ENCODE measurements around the gene EMSY.
A peak's percentile ranks its signal among the peaks of the same experiment; 100 is the strongest.
"Not testable (repeated sequence)": the region's sequence is repeated elsewhere in the genome, so short reads cannot be mapped to it uniquely, and the experiment has no call there.

The EMSY gene, protein sequence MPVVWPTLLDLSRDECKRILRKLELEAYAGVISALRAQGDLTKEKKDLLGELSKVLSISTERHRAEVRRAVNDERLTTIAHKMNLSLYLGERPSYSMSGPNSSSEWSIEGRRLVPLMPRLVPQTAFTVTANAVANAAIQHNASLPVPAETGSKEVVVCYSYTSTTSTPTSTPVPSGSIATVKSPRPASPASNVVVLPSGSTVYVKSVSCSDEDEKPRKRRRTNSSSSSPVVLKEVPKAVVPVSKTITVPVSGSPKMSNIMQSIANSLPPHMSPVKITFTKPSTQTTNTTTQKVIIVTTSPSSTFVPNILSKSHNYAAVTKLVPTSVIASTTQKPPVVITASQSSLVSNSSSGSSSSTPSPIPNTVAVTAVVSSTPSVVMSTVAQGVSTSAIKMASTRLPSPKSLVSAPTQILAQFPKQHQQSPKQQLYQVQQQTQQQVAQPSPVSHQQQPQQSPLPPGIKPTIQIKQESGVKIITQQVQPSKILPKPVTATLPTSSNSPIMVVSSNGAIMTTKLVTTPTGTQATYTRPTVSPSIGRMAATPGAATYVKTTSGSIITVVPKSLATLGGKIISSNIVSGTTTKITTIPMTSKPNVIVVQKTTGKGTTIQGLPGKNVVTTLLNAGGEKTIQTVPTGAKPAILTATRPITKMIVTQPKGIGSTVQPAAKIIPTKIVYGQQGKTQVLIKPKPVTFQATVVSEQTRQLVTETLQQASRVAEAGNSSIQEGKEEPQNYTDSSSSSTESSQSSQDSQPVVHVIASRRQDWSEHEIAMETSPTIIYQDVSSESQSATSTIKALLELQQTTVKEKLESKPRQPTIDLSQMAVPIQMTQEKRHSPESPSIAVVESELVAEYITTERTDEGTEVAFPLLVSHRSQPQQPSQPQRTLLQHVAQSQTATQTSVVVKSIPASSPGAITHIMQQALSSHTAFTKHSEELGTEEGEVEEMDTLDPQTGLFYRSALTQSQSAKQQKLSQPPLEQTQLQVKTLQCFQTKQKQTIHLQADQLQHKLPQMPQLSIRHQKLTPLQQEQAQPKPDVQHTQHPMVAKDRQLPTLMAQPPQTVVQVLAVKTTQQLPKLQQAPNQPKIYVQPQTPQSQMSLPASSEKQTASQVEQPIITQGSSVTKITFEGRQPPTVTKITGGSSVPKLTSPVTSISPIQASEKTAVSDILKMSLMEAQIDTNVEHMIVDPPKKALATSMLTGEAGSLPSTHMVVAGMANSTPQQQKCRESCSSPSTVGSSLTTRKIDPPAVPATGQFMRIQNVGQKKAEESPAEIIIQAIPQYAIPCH (N-terminal part only)

DNA sequence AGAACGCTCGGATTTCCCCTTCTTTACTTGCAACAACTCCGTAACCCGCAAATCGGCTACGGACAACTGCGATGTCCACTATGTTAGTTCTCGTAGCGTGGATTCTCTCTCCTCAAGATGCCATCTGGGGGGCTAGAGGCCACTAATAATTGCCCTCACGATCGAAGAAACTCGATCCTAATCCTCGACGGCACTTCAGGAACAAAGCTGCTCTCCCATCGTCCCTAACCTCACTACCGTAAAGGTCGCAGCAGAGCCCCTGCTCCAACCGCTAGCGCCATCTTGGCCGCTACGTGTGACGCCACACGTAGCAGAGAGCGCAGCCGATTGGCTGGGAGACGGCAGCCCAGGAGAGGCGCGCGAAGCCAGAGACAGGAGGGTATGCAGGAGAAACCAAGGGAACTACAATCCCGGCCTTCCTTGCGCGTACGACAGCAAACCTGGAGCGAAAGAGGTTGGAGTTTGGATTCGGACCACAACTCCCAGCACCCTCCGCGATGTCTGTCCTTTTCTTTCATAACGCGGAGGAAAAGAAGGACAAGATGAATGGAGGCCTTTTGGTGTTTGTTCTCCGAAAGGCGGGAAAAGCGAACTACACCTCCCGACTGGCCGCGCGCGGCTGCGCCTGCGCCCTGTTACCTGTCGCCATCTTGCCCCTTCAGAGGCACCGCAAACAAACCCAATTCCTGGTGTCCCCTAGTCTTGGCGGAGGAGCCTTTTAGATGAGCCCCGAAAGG, at the start of gene EMSY:
Gene EMSY, plus strand, starts transcription at position 635 of the 737 bp plus-strand sequence. CDS start 1,921 bp downstream, outside the sequence.
- peak; percentile 100 for DNase-seq (ENCODE audit: low spot score)

DNA sequence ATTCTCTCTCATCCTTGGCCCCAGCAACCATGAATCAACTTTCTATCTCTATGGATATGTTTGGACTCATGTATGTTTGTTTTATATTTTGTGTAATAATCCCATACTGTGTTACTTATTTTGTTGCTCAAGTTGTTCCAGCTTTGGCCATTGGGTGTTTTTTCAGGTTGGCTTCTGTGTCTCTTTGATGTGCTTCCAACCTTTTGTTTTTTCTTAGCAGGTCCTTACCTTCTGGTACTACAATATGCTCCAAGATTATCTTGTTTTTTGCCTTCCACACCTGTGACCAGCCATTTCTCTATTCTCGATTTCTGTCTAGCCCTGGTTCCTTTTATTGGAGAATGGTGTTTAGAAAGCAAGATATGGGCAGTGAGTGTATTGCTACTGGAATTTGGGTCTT, 49.5 kb upstream of the EMSY start:
- DNase-seq (ENCODE audit: low spot score), result no peak

DNA sequence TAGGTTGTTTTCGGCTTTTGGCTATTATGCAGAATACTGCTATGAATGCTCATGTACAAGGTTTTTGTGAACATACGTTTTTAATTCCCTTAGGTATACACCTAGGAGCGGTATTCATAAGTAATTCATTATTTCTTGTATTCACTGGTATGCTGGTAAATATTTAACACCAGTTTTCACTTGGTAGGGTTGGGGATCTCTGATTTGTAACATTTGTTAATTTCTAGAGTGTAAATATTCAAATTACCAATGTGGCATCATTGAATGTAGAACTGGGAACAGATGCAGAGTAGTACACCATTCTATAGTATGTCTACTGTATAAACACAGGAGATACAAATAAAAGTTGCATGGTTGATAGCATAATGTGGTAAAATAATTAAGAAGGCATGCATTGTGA, 47.4 kb upstream of the EMSY start:
- no peak for DNase-seq (ENCODE audit: low spot score)

DNA sequence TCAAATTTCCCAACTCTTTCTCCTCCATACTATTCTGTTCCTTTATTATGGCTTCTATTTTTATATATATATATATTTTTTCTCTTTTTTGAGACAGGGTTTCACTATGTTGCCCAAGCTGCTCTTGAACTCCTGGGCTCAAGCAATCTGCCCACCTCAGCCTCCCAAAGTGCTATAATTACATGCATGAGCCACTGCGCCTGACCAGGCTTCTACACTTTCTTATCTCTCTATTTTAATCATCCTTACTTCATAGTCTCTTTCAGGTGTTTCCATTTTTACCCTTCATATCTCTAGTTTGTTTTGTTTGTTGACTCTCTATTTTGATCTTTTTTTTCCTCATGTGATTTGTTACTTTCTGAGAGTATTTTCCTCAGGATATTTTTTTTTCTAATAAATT, 43.9 kb upstream of the EMSY start:
- no peak for DNase-seq (ENCODE audit: low spot score)

DNA sequence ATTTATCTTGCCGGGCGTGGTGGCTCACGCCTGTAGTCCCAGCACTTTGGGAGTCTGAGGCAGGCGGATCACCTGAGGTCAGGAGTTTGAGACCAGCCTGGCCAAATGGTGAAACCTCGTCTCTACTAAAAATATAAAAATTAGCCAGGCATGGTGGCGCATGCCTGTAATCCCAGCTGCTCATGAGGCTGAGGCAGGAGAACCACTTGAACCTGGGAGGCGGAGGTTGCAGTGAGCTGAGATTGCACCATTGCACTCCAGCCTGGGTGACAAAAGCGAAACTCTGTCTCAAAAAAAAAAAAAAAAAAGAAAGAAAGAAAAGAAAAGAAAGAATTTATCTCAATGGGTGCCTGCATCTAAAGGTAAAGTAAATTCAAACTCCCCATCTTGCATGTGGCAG, 43.3 kb upstream of the EMSY start:
- DNase-seq (ENCODE audit: low spot score), result not testable (repeated sequence)

DNA sequence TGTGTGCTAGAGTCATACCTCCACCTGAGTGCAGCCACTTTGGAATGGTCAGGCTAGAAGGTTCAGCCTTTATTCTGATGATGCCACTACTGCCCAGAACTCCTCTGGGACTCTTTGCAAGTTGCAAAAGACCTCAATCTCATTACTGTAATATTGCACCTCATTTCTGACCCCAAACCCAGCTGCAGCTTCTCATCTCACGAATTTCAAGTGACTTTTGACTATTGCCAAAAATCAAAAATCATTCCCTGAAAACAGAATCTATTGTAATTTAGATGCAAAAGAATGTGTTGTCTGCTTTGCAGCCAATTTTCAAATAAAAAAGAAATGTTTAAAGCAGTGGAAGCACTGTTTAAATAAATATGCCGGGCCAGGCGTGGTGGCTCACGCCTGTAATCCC, 38.5 kb upstream of the EMSY start:
- no peak for DNase-seq (ENCODE audit: low spot score)

DNA sequence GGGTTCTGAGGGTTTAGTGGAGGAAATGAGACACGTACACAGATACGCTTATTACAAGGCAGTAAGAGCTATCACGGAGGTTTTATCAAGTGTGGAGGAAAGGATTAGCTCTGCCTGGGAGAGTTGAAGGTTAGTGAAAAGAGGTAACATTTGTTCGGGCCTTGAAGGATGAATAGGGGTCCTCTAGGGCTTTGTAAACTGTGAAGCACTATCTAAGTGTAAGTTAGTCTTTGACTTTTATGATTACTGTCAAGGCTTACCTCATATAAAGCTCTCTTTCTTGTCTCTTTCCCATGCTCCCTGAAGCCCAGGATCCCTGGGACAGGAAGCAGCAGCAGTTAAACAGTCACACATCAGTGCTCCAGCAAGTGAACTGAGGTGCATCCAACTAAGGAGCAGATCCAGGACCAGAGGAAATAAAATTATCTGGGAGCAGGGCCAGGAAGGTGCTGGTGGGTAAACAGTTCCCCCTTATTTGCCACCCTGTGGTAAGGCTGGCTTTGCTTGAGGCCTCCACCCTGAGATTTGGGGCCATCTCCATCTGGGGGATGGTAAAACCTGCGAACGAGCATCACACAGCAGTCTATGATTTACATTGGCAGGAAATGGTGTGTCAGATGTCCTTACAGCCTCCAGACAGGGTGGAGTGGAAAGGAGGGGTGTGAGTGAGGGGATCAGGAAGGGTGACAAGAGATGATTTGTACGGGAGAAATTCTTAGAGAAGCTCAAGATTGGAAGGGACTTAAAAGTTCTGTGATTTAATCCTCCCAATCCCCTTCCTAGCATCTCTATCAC, 36.5 kb upstream of the EMSY start:
- DNase-seq (ENCODE audit: low spot score), result no peak

DNA sequence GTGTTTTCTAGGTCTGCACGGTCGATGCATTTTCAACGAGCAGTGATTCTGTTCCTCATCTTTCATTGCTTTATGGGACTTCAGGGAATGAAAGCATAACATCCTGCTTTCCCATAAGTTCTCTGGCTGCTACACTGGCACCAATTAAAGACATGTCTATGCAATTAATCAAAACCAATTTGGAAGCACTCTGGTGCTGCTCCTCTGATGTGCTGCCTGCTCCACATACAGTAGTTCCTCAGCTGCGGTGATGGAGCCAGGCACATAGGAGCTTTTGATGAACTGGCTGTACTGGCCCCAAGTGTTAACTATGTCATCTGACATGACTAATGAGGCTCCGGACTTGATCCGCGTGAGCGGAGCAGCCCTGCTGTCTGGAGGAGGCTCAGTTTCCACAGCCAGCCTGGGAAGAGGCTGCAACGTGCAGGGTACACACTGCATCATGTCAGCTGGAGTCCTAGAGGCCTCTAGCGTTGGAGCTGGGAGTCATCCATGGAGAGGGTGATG, 33.9 kb upstream of the EMSY start:
- no peak for DNase-seq (ENCODE audit: low spot score)

DNA sequence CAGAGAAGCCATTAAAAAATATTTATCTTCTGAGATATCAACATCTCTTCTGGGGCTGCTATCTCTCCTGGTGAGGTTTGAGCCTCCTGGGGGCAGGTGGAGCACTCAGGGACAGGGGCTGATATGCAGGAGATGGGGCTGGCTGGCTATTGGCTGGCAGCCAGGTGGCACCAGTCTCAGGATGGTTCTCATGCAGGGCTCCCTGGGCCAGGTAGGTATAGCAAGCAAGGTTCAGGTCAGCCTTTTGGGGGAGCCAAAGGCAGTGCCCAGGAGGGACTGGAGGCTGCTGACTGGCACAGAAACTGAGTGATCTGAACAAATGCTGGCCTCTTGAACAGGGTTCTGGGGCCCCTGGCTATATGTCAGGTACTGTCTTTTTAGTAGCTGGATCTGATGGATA, 29.7 kb upstream of the EMSY start:
- DNase-seq (ENCODE audit: low spot score), result no peak

DNA sequence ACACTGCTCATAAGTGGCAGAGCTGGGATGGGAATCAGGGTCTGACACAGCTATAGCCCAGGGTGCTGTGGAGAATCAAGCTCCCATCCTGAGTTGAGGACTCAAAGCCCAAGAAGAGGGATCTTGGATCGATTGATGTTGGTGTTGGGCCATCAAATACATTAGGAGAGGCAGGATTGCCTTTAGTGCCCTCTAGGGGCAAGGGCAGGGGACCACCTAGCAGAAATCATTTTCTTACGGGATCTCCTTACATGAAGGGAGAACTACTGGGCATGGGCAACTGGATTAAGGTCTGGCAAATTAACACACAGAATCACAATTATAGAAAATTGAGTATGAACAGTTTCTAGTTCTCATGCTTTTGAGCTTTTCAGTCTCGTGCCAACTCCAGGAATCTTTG, 24.9 kb upstream of the EMSY start:
- no peak for DNase-seq (ENCODE audit: low spot score)

DNA sequence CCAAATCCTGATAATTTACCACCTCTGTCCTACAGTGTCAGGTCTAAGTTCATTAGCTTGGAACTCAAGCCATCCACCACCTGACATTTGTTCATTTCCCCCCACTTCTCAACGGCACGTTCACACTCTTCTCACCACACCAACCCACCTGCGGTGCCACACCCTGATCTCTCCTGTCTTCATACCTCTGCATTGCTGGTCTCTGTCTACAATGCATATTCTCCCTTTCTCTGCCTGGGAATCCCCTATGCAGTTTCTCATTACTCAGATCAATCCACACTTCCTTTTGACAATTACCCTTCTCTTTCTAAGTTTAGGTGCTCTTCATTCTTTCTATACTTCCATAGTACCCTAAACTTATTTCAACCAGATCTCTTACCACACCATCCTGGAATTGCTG, 20.4 kb upstream of the EMSY start:
- no peak for DNase-seq (ENCODE audit: low spot score)

DNA sequence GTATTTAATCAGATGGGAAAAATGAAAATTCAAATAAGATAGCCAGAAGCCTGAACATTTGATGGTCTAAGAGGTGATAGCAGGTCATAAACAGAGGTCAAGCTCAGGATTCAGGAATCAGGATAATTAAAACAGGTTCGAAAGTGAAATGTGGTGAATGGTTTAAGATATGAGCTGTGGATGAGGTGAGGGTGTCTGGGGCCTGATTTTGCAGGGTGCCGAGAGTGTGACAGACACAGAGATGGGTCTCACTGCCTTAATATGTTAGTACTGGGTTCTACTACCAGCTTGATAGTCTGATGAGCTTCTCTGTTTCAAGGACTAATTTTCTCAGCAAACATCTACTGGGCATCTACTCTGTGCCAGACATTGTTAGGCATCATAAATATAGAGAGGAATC, 19.9 kb upstream of the EMSY start:
- DNase-seq (ENCODE audit: low spot score), result no peak

DNA sequence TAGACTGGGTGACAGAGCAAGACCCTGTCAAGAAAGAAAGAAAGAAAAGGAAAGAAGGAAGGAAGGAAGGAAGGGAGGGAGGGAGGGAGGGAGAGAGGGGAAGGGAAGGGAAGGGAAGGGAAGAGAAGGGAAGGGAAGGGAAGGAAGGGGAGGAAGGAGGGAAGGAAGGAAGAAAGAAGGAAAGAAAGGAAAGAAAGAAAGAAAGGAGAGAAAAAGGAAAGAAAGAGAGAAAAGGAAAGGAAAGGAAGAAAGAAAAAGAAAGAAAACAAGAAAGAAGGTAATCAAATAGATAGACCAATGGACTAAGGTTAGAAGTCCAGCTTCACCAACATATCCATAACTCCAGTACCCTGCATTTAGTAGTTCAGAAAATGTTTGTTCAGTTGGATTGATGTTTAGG, 18.2 kb upstream of the EMSY start:
- DNase-seq (ENCODE audit: low spot score), result no peak

DNA sequence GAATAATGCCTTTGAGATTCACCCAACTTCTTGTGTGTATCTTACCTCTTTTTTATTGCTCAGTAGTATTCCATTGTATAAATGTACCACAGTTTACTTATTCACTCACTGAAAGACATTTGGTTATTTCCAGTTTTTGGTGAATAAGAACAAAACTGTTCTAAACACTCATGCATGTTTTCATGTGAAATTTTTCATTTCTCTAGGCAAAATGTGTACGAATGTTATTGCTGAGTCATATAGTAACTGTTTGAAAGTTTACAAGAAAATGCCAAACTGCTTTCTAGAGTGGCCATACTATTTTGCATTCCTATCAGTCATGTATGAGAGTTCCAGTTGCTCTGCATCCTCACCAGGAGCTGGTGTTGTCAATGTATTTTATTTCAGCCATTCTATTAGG, 8.8 kb upstream of the EMSY start:
- no peak for DNase-seq (ENCODE audit: low spot score)

DNA sequence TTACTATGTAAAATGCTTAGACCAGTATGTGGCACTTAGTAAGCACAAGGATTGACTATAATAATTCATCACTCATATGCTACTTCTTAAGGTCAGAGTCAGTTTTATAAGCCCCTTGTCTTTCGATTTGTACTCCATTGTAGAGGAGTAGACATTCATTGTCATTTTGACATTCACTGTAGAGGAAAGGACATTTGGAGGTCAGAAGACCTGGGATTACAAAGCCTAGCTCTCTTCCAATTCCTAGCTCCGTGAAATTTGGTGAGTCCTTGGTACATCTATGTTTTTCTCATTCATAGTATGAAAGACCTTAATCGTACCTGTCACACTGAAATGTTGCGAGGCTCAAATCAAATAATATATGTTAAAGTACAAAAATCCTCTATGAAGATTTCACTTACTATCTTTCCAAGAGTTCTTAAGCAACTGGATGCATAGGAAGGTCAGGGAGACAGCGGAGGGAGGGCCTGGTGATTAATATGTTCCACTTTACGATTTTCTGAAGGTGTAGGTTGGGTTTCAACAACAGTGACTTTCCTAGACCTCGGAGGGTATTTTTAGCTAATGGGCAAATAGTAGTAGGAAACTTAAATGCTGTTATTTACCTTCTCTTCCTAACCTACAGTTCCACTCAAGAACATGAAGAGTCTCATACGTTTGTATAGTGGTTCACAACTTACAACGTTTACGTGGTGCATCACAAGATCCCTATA, 1.4 kb upstream of the EMSY start:
- no peak for DNase-seq (ENCODE audit: low spot score)

DNA sequence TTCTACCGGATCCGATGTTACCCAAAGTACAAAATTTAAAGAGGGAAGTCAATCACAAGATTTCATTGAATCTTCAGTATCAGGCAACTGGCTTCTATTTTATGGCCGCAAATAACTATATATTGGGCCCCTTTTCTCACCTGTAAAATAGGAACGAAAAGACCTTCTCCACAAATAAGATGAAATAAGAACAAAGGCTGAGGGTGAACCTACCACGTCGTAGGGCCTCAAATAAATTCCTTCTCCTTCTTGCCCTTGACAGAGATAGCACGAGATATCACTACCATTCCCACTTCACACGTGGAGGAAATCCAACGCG, 794 bp upstream of the EMSY start:
- DNase-seq (ENCODE audit: low spot score), result no peak

DNA sequence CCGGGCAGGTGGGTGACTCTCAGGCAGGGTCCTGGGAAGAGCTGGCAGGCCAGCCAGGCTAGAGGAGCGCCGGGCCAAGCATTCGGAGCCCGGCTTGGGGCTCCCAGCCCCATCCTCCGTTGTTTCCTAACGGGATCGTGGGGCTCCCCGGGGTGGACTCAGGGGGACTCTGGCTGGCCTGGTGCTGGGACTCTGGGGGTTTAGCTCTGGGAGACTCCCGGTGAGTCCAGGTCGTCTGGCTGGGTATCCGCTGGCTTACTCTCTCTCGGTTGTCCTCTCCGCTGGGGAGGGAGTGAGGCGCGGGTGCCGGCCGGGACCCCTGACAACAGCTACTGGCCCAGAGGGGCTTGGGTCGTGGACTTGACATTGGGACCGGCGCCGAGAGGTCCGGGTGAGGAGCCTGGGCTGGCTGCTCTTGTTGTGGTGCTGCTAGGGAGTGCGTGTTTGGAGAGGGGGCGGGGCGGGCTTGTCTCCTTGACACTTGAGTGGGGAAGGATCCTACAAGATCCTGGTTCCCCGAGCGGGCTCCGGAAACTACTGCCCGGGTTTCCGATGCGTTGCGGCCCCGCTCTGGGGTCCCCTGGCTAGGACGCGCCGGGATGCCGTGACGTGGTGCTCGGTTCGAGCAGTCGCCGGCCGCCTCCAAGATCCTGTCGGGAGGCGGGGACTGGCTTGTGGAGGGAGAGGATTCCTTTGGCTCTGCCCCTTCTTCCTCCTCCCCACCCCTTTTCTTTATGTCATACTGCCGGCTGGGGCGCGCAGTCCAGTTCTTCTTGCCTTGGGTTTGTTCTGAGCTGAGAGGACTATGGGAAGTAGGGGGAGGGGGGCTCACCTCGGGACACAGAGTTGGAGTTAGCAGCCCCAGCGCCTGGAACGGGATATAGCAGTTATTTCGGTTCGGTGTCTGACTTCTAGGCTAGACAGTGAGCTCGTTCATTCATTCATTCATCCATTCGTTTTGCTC, 585 bp downstream of the EMSY start:
- peak; percentile 62 for DNase-seq (ENCODE audit: low spot score)

DNA sequence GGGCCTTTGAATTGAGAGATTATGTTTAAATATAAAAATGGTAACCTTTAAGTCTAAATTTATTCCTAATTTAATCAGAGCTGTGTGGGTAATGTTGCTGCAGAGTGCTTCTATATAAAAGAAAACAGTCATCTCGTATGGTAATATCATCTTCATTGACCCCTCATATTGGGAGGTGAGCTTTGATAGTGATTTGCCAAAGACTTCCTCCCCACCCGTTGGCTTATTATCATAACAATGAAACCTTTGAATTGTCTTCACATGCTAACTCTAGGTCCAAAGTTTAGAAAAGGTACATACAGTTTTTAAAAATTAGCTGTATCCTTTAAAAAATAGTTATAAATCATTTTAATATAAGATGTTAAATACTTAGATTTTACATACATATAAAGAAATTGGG, 3.7 kb downstream of the EMSY start:
- DNase-seq (ENCODE audit: low spot score), result no peak

DNA sequence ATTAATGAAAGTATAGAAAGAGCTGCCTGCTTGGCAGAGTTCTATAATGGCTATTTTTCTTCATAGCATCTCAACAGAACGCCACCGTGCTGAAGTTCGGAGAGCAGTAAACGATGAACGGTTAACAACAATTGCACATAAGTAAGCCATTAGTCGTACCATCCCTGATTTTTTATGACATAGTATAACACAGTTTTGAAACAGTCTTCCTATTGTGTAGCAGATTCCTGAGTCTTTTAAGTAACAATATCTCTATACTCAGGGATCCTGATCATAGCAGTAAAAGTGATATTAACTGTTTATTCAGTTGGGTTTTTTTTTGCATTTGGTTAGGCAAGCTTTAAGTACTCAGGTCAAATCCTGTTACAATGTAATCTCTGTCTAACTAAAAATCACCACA, 8.4 kb downstream of the EMSY start:
- no peak for DNase-seq (ENCODE audit: low spot score)
